Kidney (tissue), 14 donors: ENCODE data around the gene NDUFA13. TPM values are rescaled to one million over a fixed set of nuclear protein-coding genes. Genes with fewer than 3 reads are reported as not detected.

Experiments used
- DNase-seq, 5 donors: peaks; one replicate each; pipeline ENCODE4 v3.0.0-alpha.2; 2013 to 2020
- FAIRE-seq: peaks from 2 replicates; lab custom pipeline; 2012; peaks lifted over from hg19 to GRCh38; lab: Jason Lieb, UNC
- H3K27ac ChIP-seq, 2 donors: one replicate each; pipeline ENCODE4 v1.7.0; 2013; ENCODE audit warnings: low read depth in 2 of 2, low read length in 2 of 2, inconsistent platforms in 1 of 2
- H3K27me3 ChIP-seq: one replicate; pipeline ENCODE4 v1.7.1; 2013; ENCODE audit warnings: low read length, inconsistent platforms; ENCODE audit not compliant: control insufficient read depth, insufficient read depth
- H3K36me3 ChIP-seq, 3 donors: one replicate each; pipeline versions ENCODE4 v1.7.0 to v1.7.1; 2013; ENCODE audit warnings: low read length in 3 of 3, control low read depth in 1 of 3, inconsistent platforms in 1 of 3; ENCODE audit not compliant: insufficient read depth in 3 of 3, control insufficient read depth in 2 of 3
- H3K4me1 ChIP-seq, 3 donors: one replicate each; pipeline versions ENCODE4 v1.7.0 to v1.7.1; 2013; ENCODE audit warnings: low read length in 3 of 3, inconsistent platforms in 1 of 3, low read depth in 1 of 3; ENCODE audit not compliant: control insufficient read depth in 2 of 3, insufficient read depth in 2 of 3
- H3K4me3 ChIP-seq, 3 donors: one replicate each; pipeline versions ENCODE4 v1.7.0 to v1.8.1; 2013; ENCODE audit warnings: low read length in 3 of 3, control low read depth in 1 of 3, inconsistent platforms in 1 of 3
- H3K9ac ChIP-seq, 3 donors: one replicate each; pipeline versions ENCODE4 v1.7.0 to v1.7.1; 2013; ENCODE audit warnings: low read length in 3 of 3, control low read depth in 1 of 3, inconsistent platforms in 1 of 3
- H3K9me3 ChIP-seq, 3 donors: one replicate each; pipeline versions ENCODE4 v1.7.0 to v1.7.1; 2013; ENCODE audit warnings: low read length in 3 of 3, control low read depth in 1 of 3, inconsistent platforms in 1 of 3; ENCODE audit not compliant: control insufficient read depth in 2 of 3, insufficient read depth in 1 of 3
- intact Hi-C: fragments of 100-400 bp; cut with DNase I; formaldehyde crosslinking; loops from one replicate; pipeline ENCODE4 v1.11.1; 2022
- polyA plus RNA-seq: library from polyadenylated mRNA; stranded (reverse); fragments of 350-450 nt; fragmentation: Illumina TruSeq; extraction: RNeasy Lipid Tissue Mini Kit (QIAGEN cat#74804); gene quantifications from one replicate; pipeline ENCODE4 v1.2.3, GENCODE V29; 2014; ENCODE audit warnings: low read depth, low replicate concordance; ENCODE audit not compliant: insufficient read depth
- total RNA-seq: library from RNA; stranded (reverse); fragmentation: NEBNext Ultra II Directional; extraction: Animal tissue kit (Norgen Biotek cat#: 25700); gene quantifications from one replicate; pipeline ENCODE4 v1.2.1, GENCODE V29; 2021
- TF ChIP-seq, protein P1 (sequence below): IDR thresholded peaks from 3 replicates; pipeline ENCODE4 v1.5.1; 2012; ENCODE audit warnings: mild to moderate bottlenecking, moderate library complexity, borderline replicate concordance; ENCODE audit not compliant: insufficient read depth; ENCODE audit errors: extremely low read depth
- donor health status: control.
- donor health status: control.
- donor health status: control.
- donor health status: control.
- donor health status: control.
- donor health status: DM: yes; HTN: yes; CAD: no.
- donor health status: Normal renal cell carcinoma (clear cell type).

The NDUFA13 gene
- total and polyA plus RNA-seq, 2 donors from 2014 or later: 328 to 627 TPM

DNA sequence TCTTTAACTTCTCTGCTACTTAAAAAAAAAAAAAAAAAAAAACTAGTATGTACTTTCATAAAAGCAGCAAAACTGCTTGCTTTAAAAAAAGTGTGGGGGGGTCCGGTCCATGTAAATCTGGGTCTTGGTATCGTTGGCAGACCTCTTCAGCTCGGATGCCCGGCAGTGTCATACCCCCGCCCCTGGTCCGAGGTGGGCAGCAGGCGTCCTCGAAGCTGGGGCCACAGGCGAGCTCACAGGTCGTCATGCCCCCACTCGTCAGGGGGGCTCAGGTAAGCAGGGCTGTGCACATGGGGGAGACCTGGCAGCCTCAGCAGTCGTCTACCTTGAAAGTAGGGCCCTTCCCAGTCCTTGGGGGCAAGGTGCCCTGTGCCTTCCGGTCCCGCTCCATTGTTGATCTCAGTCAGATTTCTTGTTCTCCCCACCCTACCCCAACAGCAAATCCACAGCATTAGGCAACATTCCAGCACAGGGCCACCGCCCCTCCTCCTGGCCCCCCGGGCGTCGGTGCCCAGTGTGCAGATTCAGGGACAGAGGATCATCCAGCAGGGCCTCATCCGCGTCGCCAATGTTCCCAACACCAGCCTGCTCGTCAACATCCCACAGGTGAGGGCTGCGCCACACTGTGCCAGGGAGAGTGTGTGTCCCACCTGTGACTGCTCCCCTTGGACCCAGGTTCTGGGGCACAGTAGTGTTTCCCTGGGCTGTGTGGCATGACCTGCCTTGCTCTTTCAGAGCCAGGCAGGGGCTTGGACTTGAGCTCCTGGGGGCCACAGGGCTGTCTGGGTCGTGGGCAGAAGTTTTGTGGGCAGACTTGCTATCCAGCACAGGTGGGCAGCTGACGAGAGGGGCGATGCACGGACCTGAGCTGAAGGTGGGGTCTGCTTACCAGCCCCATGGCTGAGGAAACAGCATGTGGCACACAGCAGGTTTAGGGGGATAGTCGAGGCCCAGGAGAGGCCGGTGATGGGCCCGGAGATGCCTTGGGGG is 20.1 kb upstream of the NDUFA13 start:
- TF ChIP-seq, protein P1, sequence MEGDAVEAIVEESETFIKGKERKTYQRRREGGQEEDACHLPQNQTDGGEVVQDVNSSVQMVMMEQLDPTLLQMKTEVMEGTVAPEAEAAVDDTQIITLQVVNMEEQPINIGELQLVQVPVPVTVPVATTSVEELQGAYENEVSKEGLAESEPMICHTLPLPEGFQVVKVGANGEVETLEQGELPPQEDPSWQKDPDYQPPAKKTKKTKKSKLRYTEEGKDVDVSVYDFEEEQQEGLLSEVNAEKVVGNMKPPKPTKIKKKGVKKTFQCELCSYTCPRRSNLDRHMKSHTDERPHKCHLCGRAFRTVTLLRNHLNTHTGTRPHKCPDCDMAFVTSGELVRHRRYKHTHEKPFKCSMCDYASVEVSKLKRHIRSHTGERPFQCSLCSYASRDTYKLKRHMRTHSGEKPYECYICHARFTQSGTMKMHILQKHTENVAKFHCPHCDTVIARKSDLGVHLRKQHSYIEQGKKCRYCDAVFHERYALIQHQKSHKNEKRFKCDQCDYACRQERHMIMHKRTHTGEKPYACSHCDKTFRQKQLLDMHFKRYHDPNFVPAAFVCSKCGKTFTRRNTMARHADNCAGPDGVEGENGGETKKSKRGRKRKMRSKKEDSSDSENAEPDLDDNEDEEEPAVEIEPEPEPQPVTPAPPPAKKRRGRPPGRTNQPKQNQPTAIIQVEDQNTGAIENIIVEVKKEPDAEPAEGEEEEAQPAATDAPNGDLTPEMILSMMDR: no peak
- Histone ChIP-seq H3K4me1 (peaks cover 0 to 2% (median 0%) of the 10 kb centered on the region in 3 donors), H3K4me3 (no peak overlapping the region), H3K36me3 (peaks cover 2 to 51% (median 47%) of the 10 kb centered on the region in 3 donors), H3K27ac (no peak overlapping the region), H3K9me3 (no peaks in the 10 kb centered on the region), H3K27me3 (no peaks in the 10 kb centered on the region), H3K9ac (no peak overlapping the region)
- DNase-seq (peak in 1 of 5 donors; percentile 64), FAIRE-seq (no peak)
- intact Hi-C loops: loop anchor here (10.0 kb wide), 1 partner anchor 131 kb away; no protein-coding TSS in a partner anchor

DNA sequence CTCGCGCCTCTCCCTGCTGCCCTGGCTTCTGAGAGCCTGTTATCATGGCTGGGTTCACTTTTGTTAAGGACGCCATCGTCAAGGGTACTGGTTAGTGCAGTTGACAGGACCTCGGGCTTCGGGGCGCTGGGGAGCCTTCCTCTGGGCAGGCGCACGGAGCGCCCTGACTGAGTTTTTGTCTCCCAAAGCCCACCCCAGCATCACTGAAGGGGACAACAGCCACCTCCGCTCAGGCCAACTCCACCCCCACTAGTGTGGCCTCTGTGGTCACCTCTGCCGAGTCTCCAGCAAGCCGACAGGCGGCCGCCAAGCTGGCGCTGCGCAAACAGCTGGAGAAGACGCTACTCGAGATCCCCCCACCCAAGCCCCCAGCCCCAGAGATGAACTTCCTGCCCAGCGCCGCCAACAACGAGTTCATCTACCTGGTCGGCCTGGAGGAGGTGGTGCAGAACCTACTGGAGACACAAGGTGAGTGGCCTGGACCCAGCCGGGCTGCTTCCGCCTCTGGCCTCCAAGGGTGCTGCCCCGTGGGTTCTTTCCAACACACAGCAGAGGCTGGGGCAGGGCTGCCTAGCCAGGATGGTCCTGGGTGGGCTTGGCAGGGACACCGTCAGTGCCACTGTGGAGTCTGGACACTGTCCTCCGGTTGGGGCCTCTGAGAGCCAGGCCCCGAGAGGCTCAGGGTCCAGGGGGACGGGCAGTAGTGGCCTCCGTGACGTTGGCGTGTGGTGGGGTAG is 17.6 kb upstream of the NDUFA13 start:
- TF ChIP-seq, protein P1: no peak
- no peak for FAIRE-seq
- H3K4me3 ChIP-seq: no peak overlapping the region
- H3K27me3 ChIP-seq: no peaks in the 10 kb centered on the region
- no peak overlapping the region for H3K9ac ChIP-seq
- peaks cover 2 to 60% (median 57%) of the 10 kb centered on the region in 3 donors for H3K36me3 ChIP-seq
- no peaks in the 10 kb centered on the region for H3K4me1 ChIP-seq
- H3K9me3 ChIP-seq: no peaks in the 10 kb centered on the region
- H3K27ac ChIP-seq: no peak overlapping the region
- intact Hi-C loops: loop anchor here (10.0 kb wide), 1 partner anchor 134 kb away; no protein-coding TSS in a partner anchor
- no peak for DNase-seq

DNA sequence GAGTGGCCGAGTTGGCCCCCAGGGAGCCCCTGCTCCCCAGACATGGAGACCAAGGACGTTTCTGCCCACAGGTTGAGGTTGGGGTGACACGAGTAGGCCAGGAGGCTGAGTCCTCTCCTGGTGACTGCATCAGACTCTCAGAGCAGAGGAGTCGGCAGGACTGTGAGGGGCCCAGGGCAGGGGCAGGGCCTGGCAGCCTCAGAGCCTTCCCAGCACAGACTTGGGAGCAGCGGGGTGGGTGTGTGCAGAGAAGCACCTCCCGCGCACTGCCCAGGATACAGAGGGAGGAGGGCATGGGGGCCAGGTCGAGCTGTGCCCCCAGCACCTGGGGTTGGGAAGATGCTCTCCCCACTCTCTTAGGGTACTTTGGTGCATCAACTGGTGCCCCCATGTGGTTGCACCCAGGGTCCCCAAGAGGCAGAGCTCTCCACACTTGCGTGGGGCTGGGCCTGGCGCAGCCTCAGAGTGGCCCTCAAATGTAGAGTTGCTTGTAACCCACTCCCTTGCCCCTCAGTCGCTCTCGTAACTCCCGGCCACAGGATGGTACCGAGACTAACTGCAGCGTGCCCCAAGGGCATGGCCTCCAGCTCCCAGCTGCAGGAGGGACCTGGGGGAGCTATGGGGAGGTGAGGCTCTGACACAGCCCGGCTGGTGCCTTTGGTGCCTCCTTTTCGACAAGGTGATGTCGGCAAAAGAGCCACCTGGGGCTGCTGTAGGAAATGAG is 16.6 kb upstream of the NDUFA13 start:
- peak in 1 of 5 donors; percentile 65 for DNase-seq
- Histone ChIP-seq H3K27ac (no peak overlapping the region), H3K4me1 (no peaks in the 10 kb centered on the region), H3K9ac (no peak overlapping the region), H3K4me3 (no peak overlapping the region), H3K36me3 (peaks cover 2 to 57% (median 52%) of the 10 kb centered on the region in 3 donors), H3K9me3 (no peaks in the 10 kb centered on the region), H3K27me3 (no peaks in the 10 kb centered on the region)
- FAIRE-seq: no peak
- TF ChIP-seq, protein P1: no peak
- intact Hi-C loops: loop anchor here (10.0 kb wide), 1 partner anchor 135 kb away; no protein-coding TSS in a partner anchor
